Fibroblast of lung (primary cell): Measurements from ENCODE around the gene LRFN4.

Experiments used
- CTCF ChIP-seq, 2 donors: IDR thresholded peaks in 1 of 2; conservative IDR thresholded peaks in 1 of 2; 1 replicate in 1 of 2; 2 replicates in 1 of 2; pipeline ENCODE4 v1.5.1; 2011 to 2012; ENCODE audit warnings: low read length in 2 of 2, control low read depth in 1 of 2, inconsistent platforms in 1 of 2, low read depth in 1 of 2, mild to moderate bottlenecking in 1 of 2
- EZH2 ChIP-seq: IDR thresholded peaks from 2 replicates; pipeline ENCODE4 v1.5.1; 2012; ENCODE audit warnings: low read length, control low read depth, mild to moderate bottlenecking; ENCODE audit errors: missing control alignments

GRCh38 chr11:66877588-66878385, 20.9 kb downstream of the LRFN4 start:
- TF ChIP-seq CTCF (conservative IDR thresholded peaks at IDR 0.05 in 1 of 2, IDR thresholded peaks at IDR 0.05 in 1 of 2; ENCODE audit: low read depth in 1 of 2, low read length in 2 of 2) (no peak), EZH2 (no peak)
